ENCODE measurements around the gene GVQW3. TPM values are rescaled to one million over a fixed set of nuclear protein-coding genes. Genes with fewer than 3 reads are reported as not detected.

The GVQW3 gene
- total and polyA plus RNA-seq, 2 of the 8 experiments (the other 6 are each of a cell fraction or from before 2014, with no cell fraction given) = 5.5 to 8.1 TPM

DNA sequence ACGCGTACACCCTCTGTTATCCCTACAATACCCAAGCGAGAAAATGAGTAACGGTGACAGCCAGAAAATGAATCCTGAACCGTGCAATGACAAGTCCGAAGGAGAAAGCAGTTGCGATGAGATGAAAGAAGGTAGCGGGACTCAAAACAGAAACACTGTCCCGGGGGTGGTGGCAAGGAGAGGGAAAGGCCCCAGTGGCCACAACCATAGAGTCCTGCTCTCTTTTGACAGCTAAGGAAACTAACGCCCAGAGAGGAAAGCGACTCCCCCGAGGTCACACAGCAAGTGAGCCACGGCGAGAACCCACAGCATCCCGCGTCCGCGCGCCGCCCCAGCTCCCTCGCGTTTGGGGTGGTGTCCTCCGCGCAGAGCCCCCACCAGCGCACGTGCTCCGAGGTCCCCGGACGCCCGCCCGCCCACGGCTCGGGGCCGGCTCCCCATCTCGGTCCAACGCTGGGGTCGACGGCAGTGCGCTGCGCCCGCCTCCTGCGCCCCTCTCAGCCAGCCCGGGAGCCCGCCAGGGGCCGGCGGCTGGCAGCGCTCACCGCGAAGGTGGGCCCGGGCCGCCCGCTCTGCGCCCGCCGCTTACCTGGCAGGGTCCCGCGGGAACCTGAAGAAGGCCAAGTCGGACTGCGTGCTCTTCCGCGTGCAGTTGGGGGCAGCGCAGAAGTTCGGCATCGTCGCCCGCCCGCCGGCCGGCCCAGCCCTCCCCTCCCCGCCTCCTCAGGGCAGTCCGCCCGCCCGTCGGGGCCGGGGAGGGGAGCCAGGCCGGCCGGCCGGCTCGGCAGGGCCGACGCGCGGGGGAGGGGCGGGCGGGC is 755 bp upstream of the GVQW3 start (continued):
- TF ChIP-seq, protein P1, sequence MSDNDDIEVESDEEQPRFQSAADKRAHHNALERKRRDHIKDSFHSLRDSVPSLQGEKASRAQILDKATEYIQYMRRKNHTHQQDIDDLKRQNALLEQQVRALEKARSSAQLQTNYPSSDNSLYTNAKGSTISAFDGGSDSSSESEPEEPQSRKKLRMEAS (IDR thresholded peaks at IDR 0.05) = 0 out of 2 replicates have a peak, but pooled peaks have one; percentile 32
- peak; percentile 43; the same call in 1 of the 2 replicates for TF ChIP-seq PHF8 (conservative IDR thresholded peaks at IDR 0.05; ENCODE audit: low read depth, low read length)
- TF ChIP-seq TAF1 (IDR thresholded peaks at IDR 0.05; ENCODE audit: low read depth, low read length) = 0 out of 2 replicates have a peak, but pooled peaks have one; percentile 10

Measured in H1 (cell line).